Measurements from ENCODE around the gene INPP5A. TPM values are rescaled to one million over a fixed set of nuclear protein-coding genes. Genes with fewer than 3 reads are reported as not detected.

The INPP5A gene
- total and polyA plus RNA-seq, 2 experiments from 2014 or later: 41.2 to 53.6 TPM

GRCh38 chr10:132804785-132805426 lies 267.3 kb downstream of the INPP5A start:
- peaks cover 3% of the 10 kb centered on the region for H3K4me1 ChIP-seq (ENCODE audit: insufficient read depth)
- WGBS (ENCODE audit: low lambda C conversion rate, missing lambda C conversion rate): 76% methylated on average over 18 of the region's 23 CpGs
- no peaks in the 10 kb centered on the region for H3K79me2 ChIP-seq
- no peaks in the 10 kb centered on the region for H3K9me3 ChIP-seq (ENCODE audit: low read depth)
- no peak for TF ChIP-seq EZH2 (IDR thresholded peaks at IDR 0.05; ENCODE audit: borderline replicate concordance)
- no peak for TF ChIP-seq EZH2phosphoT487 (IDR thresholded peaks at IDR 0.05; ENCODE audit: low read depth, severe bottlenecking, unreplicated experiment)
- H3K27ac ChIP-seq: no peak overlapping the region
- no peak for DNase-seq (ENCODE audit: low spot score)
- no peak overlapping the region for H2AFZ ChIP-seq
- H4K20me1 ChIP-seq (ENCODE audit: insufficient read depth, poor library complexity, severe bottlenecking): no peaks in the 10 kb centered on the region
- H3K36me3 ChIP-seq (replicated peaks; ENCODE audit: insufficient read depth, low read depth): no peaks in the 10 kb centered on the region
- H3K9me2 ChIP-seq (replicated peaks; ENCODE audit: insufficient read depth): no peaks in the 10 kb centered on the region
- H3K27me3 ChIP-seq: no peaks in the 10 kb centered on the region
- H3K4me3 ChIP-seq: no peak overlapping the region
- H3K4me2 ChIP-seq: no peak overlapping the region

- H2AFZ ChIP-seq: no peak overlapping the region
These were observed 268.0 kb downstream of the INPP5A start for GRCh38 chr10:132805599-132805998.

GRCh38 chr10:132806110-132806509 lies 268.5 kb downstream of the INPP5A start:
- no peak overlapping the region for H2AFZ ChIP-seq
- H3K27me3 ChIP-seq: no peaks in the 10 kb centered on the region
- H3K4me2 ChIP-seq: no peak overlapping the region
- TF ChIP-seq EZH2 (IDR thresholded peaks at IDR 0.05; ENCODE audit: borderline replicate concordance) (no peak), EZH2phosphoT487 (IDR thresholded peaks at IDR 0.05; ENCODE audit: low read depth, severe bottlenecking, unreplicated experiment) (no peak), CTCF (IDR thresholded peaks at IDR 0.05; ENCODE audit: poor library complexity) (no peak)
- no peak for DNase-seq (ENCODE audit: low spot score)
- no peaks in the 10 kb centered on the region for H3K79me2 ChIP-seq
- no peak overlapping the region for H3K4me3 ChIP-seq
- WGBS (ENCODE audit: low lambda C conversion rate, missing lambda C conversion rate): 77% methylated on average over 7 of the region's 7 CpGs
- H3K4me1 ChIP-seq (ENCODE audit: insufficient read depth): peaks cover 3% of the 10 kb centered on the region
- H3K36me3 ChIP-seq (replicated peaks; ENCODE audit: insufficient read depth, low read depth): no peaks in the 10 kb centered on the region
- H3K27ac ChIP-seq: no peak overlapping the region
- H3K9me2 ChIP-seq (replicated peaks; ENCODE audit: insufficient read depth): no peaks in the 10 kb centered on the region
- no peaks in the 10 kb centered on the region for H4K20me1 ChIP-seq (ENCODE audit: insufficient read depth, poor library complexity, severe bottlenecking)
- no peaks in the 10 kb centered on the region for H3K9me3 ChIP-seq (ENCODE audit: low read depth)

More at GRCh38 chr10:132805599-132805998, 268.0 kb downstream of the INPP5A start:
- Histone ChIP-seq H3K4me1 (ENCODE audit: insufficient read depth) (peaks cover 3% of the 10 kb centered on the region), H3K79me2 (no peaks in the 10 kb centered on the region), H3K4me2 (no peak overlapping the region), H3K27ac (no peak overlapping the region), H3K4me3 (no peak overlapping the region), H3K9me3 (ENCODE audit: low read depth) (no peaks in the 10 kb centered on the region), H3K36me3 (replicated peaks; ENCODE audit: insufficient read depth, low read depth) (no peaks in the 10 kb centered on the region), H3K27me3 (no peaks in the 10 kb centered on the region), H4K20me1 (ENCODE audit: insufficient read depth, poor library complexity, severe bottlenecking) (no peaks in the 10 kb centered on the region), H3K9me2 (replicated peaks; ENCODE audit: insufficient read depth) (no peaks in the 10 kb centered on the region)
- no peak for TF ChIP-seq EZH2 (IDR thresholded peaks at IDR 0.05; ENCODE audit: borderline replicate concordance)
- TF ChIP-seq CTCF (IDR thresholded peaks at IDR 0.05; ENCODE audit: poor library complexity): no peak
- TF ChIP-seq EZH2phosphoT487 (IDR thresholded peaks at IDR 0.05; ENCODE audit: low read depth, severe bottlenecking, unreplicated experiment): no peak
- DNase-seq (ENCODE audit: low spot score): no peak
- 88% methylated on average over 21 of the region's 21 CpGs for WGBS (ENCODE audit: low lambda C conversion rate, missing lambda C conversion rate)

- H3K27me3 ChIP-seq: no peaks in the 10 kb centered on the region
- WGBS (ENCODE audit: low lambda C conversion rate, missing lambda C conversion rate): 90% methylated on average over 25 of the region's 25 CpGs
- H3K27ac ChIP-seq: no peak overlapping the region
- H3K4me1 ChIP-seq (ENCODE audit: insufficient read depth): peaks cover 3% of the 10 kb centered on the region
- no peaks in the 10 kb centered on the region for H3K36me3 ChIP-seq (replicated peaks; ENCODE audit: insufficient read depth, low read depth)
- no peak for DNase-seq (ENCODE audit: low spot score)
- H2AFZ ChIP-seq: no peak overlapping the region
- no peaks in the 10 kb centered on the region for H4K20me1 ChIP-seq (ENCODE audit: insufficient read depth, poor library complexity, severe bottlenecking)
- H3K9me3 ChIP-seq (ENCODE audit: low read depth): no peaks in the 10 kb centered on the region
- H3K9me2 ChIP-seq (replicated peaks; ENCODE audit: insufficient read depth): no peaks in the 10 kb centered on the region
- H3K79me2 ChIP-seq: no peaks in the 10 kb centered on the region
- H3K4me3 ChIP-seq: no peak overlapping the region
- H3K4me2 ChIP-seq: no peak overlapping the region
- TF ChIP-seq CTCF (IDR thresholded peaks at IDR 0.05; ENCODE audit: poor library complexity): no peak
- no peak for TF ChIP-seq EZH2phosphoT487 (IDR thresholded peaks at IDR 0.05; ENCODE audit: low read depth, severe bottlenecking, unreplicated experiment)
- no peak for TF ChIP-seq EZH2 (IDR thresholded peaks at IDR 0.05; ENCODE audit: borderline replicate concordance)
These were observed 269.0 kb downstream of the INPP5A start for GRCh38 chr10:132806561-132807003.
